Mucosa of stomach (tissue), 1 donor: ENCODE data around the gene KRT38.

Experiments used
- H3K27me3 ChIP-seq: one replicate; pipeline ENCODE4 v1.7.0; 2013; ENCODE audit warnings: mild to moderate bottlenecking, low read length; ENCODE audit not compliant: control insufficient read depth, insufficient read depth
- H3K36me3 ChIP-seq: one replicate; pipeline ENCODE4 v1.7.0; 2013; ENCODE audit warnings: low read length; ENCODE audit not compliant: control insufficient read depth, insufficient read depth
- H3K4me1 ChIP-seq: one replicate; pipeline ENCODE4 v1.7.0; 2013; ENCODE audit warnings: mild to moderate bottlenecking, low read length; ENCODE audit not compliant: control insufficient read depth, insufficient read depth
- H3K4me3 ChIP-seq: one replicate; pipeline ENCODE4 v1.7.0; 2013; ENCODE audit warnings: low read length
- H3K9ac ChIP-seq: one replicate; pipeline ENCODE4 v1.7.0; 2013; ENCODE audit warnings: mild to moderate bottlenecking, low read length, moderate library complexity
- H3K9me3 ChIP-seq: one replicate; pipeline ENCODE4 v1.7.0; 2013; ENCODE audit warnings: mild to moderate bottlenecking, low read length, moderate library complexity; ENCODE audit not compliant: control insufficient read depth
- donor health status: Pancreatic carcinoma.

Gene KRT38

DNA sequence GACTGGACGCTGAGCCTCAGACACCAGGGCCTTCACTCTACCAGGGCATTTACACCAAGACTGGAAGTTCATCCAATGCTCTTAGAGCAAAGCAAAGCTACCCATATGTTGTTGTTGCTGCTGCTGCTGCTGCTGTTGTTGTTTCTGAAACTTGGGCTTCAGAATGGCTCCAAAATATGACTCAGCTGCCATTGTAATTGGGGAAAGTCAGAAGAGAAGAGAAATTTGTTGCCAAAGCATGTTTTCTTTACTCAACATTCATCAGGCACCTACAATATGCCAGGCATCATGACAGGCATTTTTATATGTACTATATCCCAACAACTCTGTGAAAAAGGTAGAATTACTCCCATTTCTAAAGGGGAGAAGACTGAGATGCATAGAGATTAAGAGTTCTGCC, 14.5 kb upstream of the KRT38 start:
- Histone ChIP-seq H3K4me3 (no peak overlapping the region), H3K36me3 (no peaks in the 10 kb centered on the region), H3K4me1 (no peaks in the 10 kb centered on the region), H3K9me3 (no peaks in the 10 kb centered on the region), H3K27me3 (peaks cover 5% of the 10 kb centered on the region), H3K9ac (no peak overlapping the region)

DNA sequence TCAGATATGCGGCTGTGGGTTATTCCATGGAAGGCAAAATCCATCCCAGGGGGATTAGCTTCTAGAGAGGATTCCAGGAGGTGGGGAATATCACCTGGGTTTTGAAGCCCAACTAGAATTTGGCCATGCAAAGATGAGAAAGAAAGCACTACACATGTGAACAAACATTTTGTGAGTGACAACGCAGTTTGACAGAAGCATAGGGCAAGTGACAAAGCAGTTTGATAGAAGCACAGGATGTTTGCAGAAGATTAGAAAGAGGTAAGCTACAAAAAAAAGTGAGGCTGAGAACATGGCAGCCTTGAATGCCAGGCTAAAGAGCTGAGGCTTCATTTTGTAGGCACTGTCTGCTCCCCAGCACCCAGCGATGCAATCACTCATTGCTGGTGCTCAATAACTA, 12.3 kb upstream of the KRT38 start:
- no peak overlapping the region for H3K4me3 ChIP-seq
- H3K9ac ChIP-seq: no peak overlapping the region
- no peaks in the 10 kb centered on the region for H3K4me1 ChIP-seq
- peaks cover 5% of the 10 kb centered on the region for H3K27me3 ChIP-seq
- no peaks in the 10 kb centered on the region for H3K9me3 ChIP-seq
- no peaks in the 10 kb centered on the region for H3K36me3 ChIP-seq

GRCh38 chr17:41452281-41452680, 11.5 kb upstream of the KRT38 start:
- Histone ChIP-seq H3K9me3 (no peaks in the 10 kb centered on the region), H3K27me3 (peaks cover 5% of the 10 kb centered on the region), H3K9ac (no peak overlapping the region), H3K4me3 (no peak overlapping the region), H3K4me1 (no peaks in the 10 kb centered on the region), H3K36me3 (no peaks in the 10 kb centered on the region)

DNA sequence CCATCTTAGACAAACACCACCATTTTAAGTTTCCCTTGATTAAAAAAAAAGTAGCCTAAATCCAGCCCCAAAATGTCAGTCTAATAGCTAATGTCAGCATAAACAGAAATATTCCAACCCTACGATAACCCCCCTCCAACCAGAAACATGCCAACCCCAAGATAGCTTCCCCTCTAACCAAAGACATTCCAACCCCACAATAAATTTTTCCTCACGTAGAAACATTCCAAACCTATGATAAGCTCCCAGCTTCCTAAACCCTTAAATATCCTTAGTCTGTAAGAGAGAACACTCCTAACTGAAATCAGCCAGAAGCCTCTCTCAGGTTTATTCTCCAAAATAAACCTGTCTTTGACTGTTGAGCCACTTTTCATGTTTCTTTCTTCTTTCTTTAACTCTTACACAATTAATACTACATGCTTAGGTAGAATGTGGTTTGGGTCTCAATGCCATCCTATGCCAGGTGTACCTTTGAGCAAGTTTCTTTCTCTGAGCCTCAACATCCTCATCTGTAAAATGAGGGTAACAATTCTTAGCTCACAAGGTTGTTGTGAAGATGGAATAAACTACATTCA, 10.5 kb upstream of the KRT38 start:
- H3K9me3 ChIP-seq: no peaks in the 10 kb centered on the region
- H3K27me3 ChIP-seq: peaks cover 5% of the 10 kb centered on the region
- no peaks in the 10 kb centered on the region for H3K4me1 ChIP-seq
- no peak overlapping the region for H3K4me3 ChIP-seq
- H3K9ac ChIP-seq: no peak overlapping the region
- H3K36me3 ChIP-seq: no peaks in the 10 kb centered on the region

- H3K4me3 ChIP-seq: no peak overlapping the region
- no peaks in the 10 kb centered on the region for H3K36me3 ChIP-seq
- no peak overlapping the region for H3K9ac ChIP-seq
- no peaks in the 10 kb centered on the region for H3K4me1 ChIP-seq
- no peaks in the 10 kb centered on the region for H3K9me3 ChIP-seq
- peaks cover 4% of the 10 kb centered on the region for H3K27me3 ChIP-seq
These were observed 8.2 kb upstream of the KRT38 start for GRCh38 chr17:41449008-41449407.

GRCh38 chr17:41448506-41448905, 7.7 kb upstream of the KRT38 start:
- H3K4me1 ChIP-seq: no peaks in the 10 kb centered on the region
- no peak overlapping the region for H3K9ac ChIP-seq
- H3K27me3 ChIP-seq: no peaks in the 10 kb centered on the region
- H3K36me3 ChIP-seq: no peaks in the 10 kb centered on the region
- H3K4me3 ChIP-seq: no peak overlapping the region
- no peaks in the 10 kb centered on the region for H3K9me3 ChIP-seq

DNA sequence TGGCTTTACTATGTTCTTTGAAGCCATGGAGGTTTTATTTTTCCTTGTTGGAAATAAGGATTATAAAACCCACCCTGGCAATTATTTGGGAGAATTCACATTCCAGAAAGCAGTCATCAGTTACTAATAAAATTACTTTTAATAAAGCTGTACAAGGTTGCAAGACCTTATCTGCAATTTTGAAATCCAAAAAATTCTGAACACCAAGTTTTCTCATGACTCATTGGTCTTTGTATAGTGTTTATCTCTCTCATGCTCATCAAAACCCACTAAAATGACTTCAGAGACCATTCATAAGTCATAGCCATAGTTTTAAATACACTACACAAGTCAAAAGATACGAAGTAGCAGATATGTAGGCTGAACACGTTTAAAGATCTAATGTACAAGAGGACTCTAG, 6.0 kb upstream of the KRT38 start:
- no peak overlapping the region for H3K9ac ChIP-seq
- no peak overlapping the region for H3K4me3 ChIP-seq
- no peaks in the 10 kb centered on the region for H3K9me3 ChIP-seq
- H3K36me3 ChIP-seq: no peaks in the 10 kb centered on the region
- no peaks in the 10 kb centered on the region for H3K27me3 ChIP-seq
- H3K4me1 ChIP-seq: no peaks in the 10 kb centered on the region

- Histone ChIP-seq H3K9ac (no peak overlapping the region), H3K27me3 (no peaks in the 10 kb centered on the region), H3K36me3 (no peaks in the 10 kb centered on the region), H3K9me3 (no peaks in the 10 kb centered on the region), H3K4me1 (no peaks in the 10 kb centered on the region), H3K4me3 (no peak overlapping the region)
These were observed 3.9 kb upstream of the KRT38 start for GRCh38 chr17:41444640-41445039.

GRCh38 chr17:41444186-41444585, 3.4 kb upstream of the KRT38 start:
- Histone ChIP-seq H3K27me3 (no peaks in the 10 kb centered on the region), H3K9me3 (no peaks in the 10 kb centered on the region), H3K4me3 (no peak overlapping the region), H3K4me1 (no peaks in the 10 kb centered on the region), H3K36me3 (no peaks in the 10 kb centered on the region), H3K9ac (no peak overlapping the region)

- H3K4me3 ChIP-seq: no peak overlapping the region
- no peaks in the 10 kb centered on the region for H3K9me3 ChIP-seq
- H3K9ac ChIP-seq: no peak overlapping the region
- H3K4me1 ChIP-seq: no peaks in the 10 kb centered on the region
- no peaks in the 10 kb centered on the region for H3K36me3 ChIP-seq
- no peaks in the 10 kb centered on the region for H3K27me3 ChIP-seq
These were observed 2.0 kb upstream of the KRT38 start for GRCh38 chr17:41442739-41443138.

GRCh38 chr17:41439375-41439774, 1.4 kb downstream of the KRT38 start:
- H3K27me3 ChIP-seq: no peaks in the 10 kb centered on the region
- H3K4me3 ChIP-seq: no peak overlapping the region
- no peaks in the 10 kb centered on the region for H3K9me3 ChIP-seq
- no peak overlapping the region for H3K9ac ChIP-seq
- no peaks in the 10 kb centered on the region for H3K4me1 ChIP-seq
- no peaks in the 10 kb centered on the region for H3K36me3 ChIP-seq

DNA sequence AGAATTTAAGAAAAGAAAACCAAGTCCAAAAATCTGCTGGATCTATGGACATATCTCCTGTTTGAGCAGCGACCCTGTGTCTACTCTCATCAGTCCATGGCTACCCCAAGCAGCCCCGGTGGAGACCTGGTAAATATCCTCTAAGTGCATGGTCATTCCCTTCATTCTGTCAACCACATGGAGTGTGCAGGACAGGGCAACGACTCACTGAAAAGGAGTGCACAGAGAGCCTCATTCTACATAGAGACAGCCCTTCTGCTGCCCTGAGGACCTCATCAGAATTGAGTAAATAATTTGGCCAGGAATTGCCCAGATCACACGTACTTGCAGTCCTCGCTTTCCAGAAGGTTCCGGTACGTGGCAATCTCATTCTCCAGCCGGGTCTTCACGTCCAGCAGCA, 3.0 kb downstream of the KRT38 start:
- no peaks in the 10 kb centered on the region for H3K27me3 ChIP-seq
- no peaks in the 10 kb centered on the region for H3K9me3 ChIP-seq
- H3K4me1 ChIP-seq: no peaks in the 10 kb centered on the region
- H3K4me3 ChIP-seq: no peak overlapping the region
- H3K36me3 ChIP-seq: no peaks in the 10 kb centered on the region
- no peak overlapping the region for H3K9ac ChIP-seq

DNA sequence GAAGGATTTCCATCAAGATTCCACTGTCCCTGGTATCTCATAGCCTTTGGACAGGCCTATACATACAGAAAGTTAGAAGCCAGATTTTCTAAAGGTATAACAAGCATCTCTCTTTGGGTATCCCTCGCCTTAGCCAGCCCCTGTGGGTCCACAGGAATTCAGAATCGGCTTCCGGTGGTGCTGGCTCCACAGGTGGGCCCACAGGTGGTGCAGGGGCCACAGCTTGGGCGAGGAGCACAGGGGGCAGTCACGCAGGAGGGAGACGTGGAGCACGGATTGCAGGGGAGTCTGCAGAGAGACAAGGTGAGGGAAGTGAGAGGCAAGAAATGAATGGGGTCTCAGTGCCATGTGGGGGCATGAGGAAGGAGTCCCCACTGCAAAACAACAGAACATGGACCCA, 3.5 kb downstream of the KRT38 start:
- Histone ChIP-seq H3K9me3 (no peaks in the 10 kb centered on the region), H3K4me3 (no peak overlapping the region), H3K4me1 (no peaks in the 10 kb centered on the region), H3K9ac (no peak overlapping the region), H3K27me3 (no peaks in the 10 kb centered on the region), H3K36me3 (no peaks in the 10 kb centered on the region)
